HEK293 (cell line): ENCODE results near the gene CCK.

Experiments
- CTCF ChIA-PET: fragments of 350-600 bp; formaldehyde crosslinking; extraction: SDS; loops from one replicate; lab custom pipeline; 2021; ENCODE audit warnings: antibody characterized with exemption; lab: Yijun Ruan, JAX
- POLR2A ChIA-PET: fragments of 300-600 bp; formaldehyde crosslinking; extraction: SDS; loops from one replicate; lab custom pipeline; 2020; ENCODE audit warnings: antibody characterized with exemption, inconsistent platforms; lab: Yijun Ruan, JAX
- H3K27ac ChIP-seq: fragments of 200-500 bp; sonication (Bioruptor generic); 2 replicates; pipeline ENCODE4 v1.5.1; 2014; ENCODE audit warnings: low read depth, low read length, control low read depth, inconsistent platforms; ENCODE audit errors: extremely low read depth
- H3K36me3 ChIP-seq, 2 experiments: fragments of 200-500 bp in 1 of 2; sonication (Bioruptor generic) in 1 of 2; 1 replicate in 1 of 2; 2 replicates in 1 of 2; pipeline ENCODE4 v1.5.1; 2014 to 2017; ENCODE audit warnings: inconsistent platforms in 2 of 2, low read length in 2 of 2; ENCODE audit not compliant: control insufficient read depth in 2 of 2, insufficient read depth in 1 of 2
- H3K4me1 ChIP-seq: fragments of 200-500 bp; sonication (Bioruptor generic); 2 replicates; pipeline ENCODE4 v1.5.1; 2014; ENCODE audit warnings: mild to moderate bottlenecking, low read length, inconsistent platforms; ENCODE audit not compliant: control insufficient read depth, insufficient read depth
- H3K4me3 ChIP-seq: 2 replicates; pipeline ENCODE4 v1.5.1; 2011; ENCODE audit warnings: low read depth, mild to moderate bottlenecking, control low read depth, low read length, moderate library complexity
- H3K9me3 ChIP-seq: fragments of 200-500 bp; sonication (Bioruptor generic); 2 replicates; pipeline ENCODE4 v1.5.1; 2014; ENCODE audit warnings: low read depth, low read length, inconsistent platforms; ENCODE audit not compliant: control insufficient read depth, insufficient read depth
- ATF2 ChIP-seq: fragments of 450-650 bp; formaldehyde crosslinking; IDR thresholded peaks from 2 replicates; pipeline ENCODE4 v1.5.1; 2016; ENCODE audit warnings: missing biosample characterization, missing genetic modification characterization, low read depth
- BCL11A ChIP-seq: fragments of 450-650 bp; formaldehyde crosslinking; IDR thresholded peaks from 2 replicates; pipeline ENCODE4 v1.5.1; 2016; ENCODE audit warnings: low read depth, missing biosample characterization, missing genetic modification characterization
- OSR2 ChIP-seq: fragments of 450-650 bp; formaldehyde crosslinking; IDR thresholded peaks from 2 replicates; pipeline ENCODE4 v1.5.1; 2016; ENCODE audit warnings: missing biosample characterization, missing genetic modification characterization
- PATZ1 ChIP-seq: fragments of 450-650 bp; formaldehyde crosslinking; IDR thresholded peaks from 2 replicates; pipeline ENCODE4 v1.5.1; 2016; ENCODE audit warnings: missing biosample characterization, missing genetic modification characterization
- PRDM6 ChIP-seq: fragments of 450-650 bp; formaldehyde crosslinking; IDR thresholded peaks from 2 replicates; pipeline ENCODE4 v1.5.1; 2017; ENCODE audit warnings: missing biosample characterization, missing genetic modification characterization
- TSHZ1 ChIP-seq: fragments of 450-650 bp; formaldehyde crosslinking; IDR thresholded peaks from 2 replicates; pipeline ENCODE4 v1.5.1; 2016; ENCODE audit warnings: missing biosample characterization, missing genetic modification characterization, borderline replicate concordance
- ZNF155 ChIP-seq: fragments of 450-650 bp; formaldehyde crosslinking; IDR thresholded peaks from 2 replicates; pipeline ENCODE4 v1.5.1; 2016; ENCODE audit warnings: missing biosample characterization, missing genetic modification characterization
- ZNF16 ChIP-seq: fragments of 450-650 bp; formaldehyde crosslinking; IDR thresholded peaks from 2 replicates; pipeline ENCODE4 v1.5.1; 2016; ENCODE audit warnings: low read depth, missing biosample characterization, missing genetic modification characterization
- ZNF2 ChIP-seq: fragments of 450-650 bp; formaldehyde crosslinking; IDR thresholded peaks from 2 replicates; pipeline ENCODE4 v1.5.1; 2016; ENCODE audit warnings: missing biosample characterization, missing genetic modification characterization
- ZNF214 ChIP-seq: fragments of 450-650 bp; formaldehyde crosslinking; IDR thresholded peaks from 2 replicates; pipeline ENCODE4 v1.5.1; 2017; ENCODE audit warnings: missing biosample characterization, mild to moderate bottlenecking, missing genetic modification characterization, borderline replicate concordance
- ZNF248 ChIP-seq: fragments of 450-650 bp; formaldehyde crosslinking; IDR thresholded peaks from 2 replicates; pipeline ENCODE4 v1.5.1; 2017; ENCODE audit warnings: missing biosample characterization, missing genetic modification characterization
- ZNF302 ChIP-seq: fragments of 450-650 bp; formaldehyde crosslinking; IDR thresholded peaks from 2 replicates; pipeline ENCODE4 v1.5.1; 2016; ENCODE audit warnings: missing biosample characterization, missing genetic modification characterization, low read depth
- ZNF366 ChIP-seq: fragments of 450-650 bp; formaldehyde crosslinking; conservative IDR thresholded peaks from 2 replicates; pipeline ENCODE4 v1.5.1; 2016; ENCODE audit warnings: missing biosample characterization, missing genetic modification characterization
- ZNF398 ChIP-seq: fragments of 450-650 bp; formaldehyde crosslinking; IDR thresholded peaks from 2 replicates; pipeline ENCODE4 v1.5.1; 2017; ENCODE audit warnings: missing biosample characterization, missing genetic modification characterization
- ZNF416 ChIP-seq: fragments of 450-650 bp; formaldehyde crosslinking; IDR thresholded peaks from 2 replicates; pipeline ENCODE4 v1.5.1; 2016; ENCODE audit warnings: missing biosample characterization, missing genetic modification characterization
- ZNF423 ChIP-seq: fragments of 450-650 bp; formaldehyde crosslinking; IDR thresholded peaks from 2 replicates; pipeline ENCODE4 v1.5.1; 2016; ENCODE audit warnings: missing biosample characterization, missing genetic modification characterization
- ZNF501 ChIP-seq: fragments of 450-650 bp; formaldehyde crosslinking; IDR thresholded peaks from 2 replicates; pipeline ENCODE4 v1.5.1; 2016; ENCODE audit warnings: missing biosample characterization, missing genetic modification characterization
- ZNF548 ChIP-seq: fragments of 450-650 bp; formaldehyde crosslinking; IDR thresholded peaks from 2 replicates; pipeline ENCODE4 v1.5.1; 2016; ENCODE audit warnings: missing biosample characterization, missing genetic modification characterization
- ZNF555 ChIP-seq: fragments of 450-650 bp; formaldehyde crosslinking; conservative IDR thresholded peaks from 2 replicates; pipeline ENCODE4 v1.5.1; 2017; ENCODE audit warnings: missing biosample characterization, mild to moderate bottlenecking, missing genetic modification characterization, inconsistent platforms
- ZNF571 ChIP-seq: fragments of 450-650 bp; formaldehyde crosslinking; IDR thresholded peaks from 2 replicates; pipeline ENCODE4 v1.5.0; 2017; ENCODE audit warnings: missing biosample characterization, missing genetic modification characterization
- ZNF621 ChIP-seq: fragments of 450-650 bp; formaldehyde crosslinking; IDR thresholded peaks from 2 replicates; pipeline ENCODE4 v1.5.1; 2017; ENCODE audit warnings: missing biosample characterization, missing genetic modification characterization
- ZNF626 ChIP-seq: fragments of 450-650 bp; sonication (Bioruptor Pico); formaldehyde crosslinking; IDR thresholded peaks from 2 replicates; pipeline ENCODE4 v1.5.1; 2018; ENCODE audit warnings: missing biosample characterization, missing genetic modification characterization, inconsistent platforms
- ZNF664 ChIP-seq: fragments of 450-650 bp; formaldehyde crosslinking; IDR thresholded peaks from 2 replicates; pipeline ENCODE4 v1.5.1; 2016; ENCODE audit warnings: missing biosample characterization, missing genetic modification characterization
- ZNF677 ChIP-seq: fragments of 450-650 bp; IDR thresholded peaks from 2 replicates; pipeline ENCODE4 v1.5.0; 2018; ENCODE audit warnings: missing biosample characterization, mild to moderate bottlenecking, missing genetic modification characterization, moderate library complexity
- ZNF747 ChIP-seq: fragments of 450-650 bp; formaldehyde crosslinking; IDR thresholded peaks from 2 replicates; pipeline ENCODE4 v1.5.1; 2016; ENCODE audit warnings: missing biosample characterization, missing genetic modification characterization
- ZNF792 ChIP-seq: fragments of 450-650 bp; formaldehyde crosslinking; IDR thresholded peaks from 2 replicates; pipeline ENCODE4 v1.5.1; 2016; ENCODE audit warnings: missing biosample characterization, missing genetic modification characterization

Gene CCK

GRCh38 chr3:42247576-42248027, 18.4 kb downstream of the CCK start (continued):
- TF ChIP-seq ZNF792 (tag by site-specific recombination) (no peak), ZNF664 (peak; percentile 73), ZNF2 (tag by site-specific recombination) (0 out of 2 replicates have a peak, but pooled peaks have one; percentile 35)

GRCh38 chr3:42246091-42246490, 19.9 kb downstream of the CCK start:
- no peak overlapping the region for H3K4me3 ChIP-seq
- no peak overlapping the region for H3K27ac ChIP-seq
- TF ChIP-seq ZNF366 (tag by site-specific recombination), result no peak
- TF ChIP-seq OSR2 (tag by site-specific recombination), result no peak
- TF ChIP-seq ZNF416 (tag by site-specific recombination), result no peak
- no peak for TF ChIP-seq ZNF626
- no peak for TF ChIP-seq ZNF555
- no peak for TF ChIP-seq ZNF302
- no peak for TF ChIP-seq ZNF214
- no peak for TF ChIP-seq BCL11A (tag by site-specific recombination)
- no peak for TF ChIP-seq TSHZ1 (tag by site-specific recombination)
- TF ChIP-seq ZNF423, result no peak
- no peak for TF ChIP-seq ZNF621 (tag by site-specific recombination)
- no peak for TF ChIP-seq ZNF398
- TF ChIP-seq ZNF501 (tag by site-specific recombination), result no peak
- TF ChIP-seq ZNF747 (tag by site-specific recombination), result no peak
- CTCF ChIA-PET, result interaction anchor here (0.6 to 7.6 kb wide), 4 partner anchors 16 to 290 kb away, joined by 3 to 104 read pairs (median 17); no protein-coding TSS in a partner anchor
- no peaks in the 10 kb centered on the region for H3K4me1 ChIP-seq
- POLR2A ChIA-PET, result no interaction called here
- no peaks in the 10 kb centered on the region for H3K36me3 ChIP-seq
- no peaks in the 10 kb centered on the region for H3K9me3 ChIP-seq

GRCh38 chr3:42236611-42237010, 29.4 kb downstream of the CCK start:
- no peak overlapping the region for H3K4me3 ChIP-seq
- H3K4me1 ChIP-seq, result no peaks in the 10 kb centered on the region
- H3K36me3 ChIP-seq, result no peaks in the 10 kb centered on the region
- ChIA-PET CTCF (no interaction called here), POLR2A (no interaction called here)
- H3K27ac ChIP-seq, result no peak overlapping the region
- no peaks in the 10 kb centered on the region for H3K9me3 ChIP-seq
- TF ChIP-seq PATZ1 (no peak), ZNF571 (tag by site-specific recombination) (no peak), PRDM6 (no peak), ZNF677 (no peak), ZNF548 (tag by site-specific recombination) (no peak), ATF2 (tag by site-specific recombination) (no peak), ZNF155 (tag by site-specific recombination) (no peak), ZNF664 (no peak), ZNF248 (tag by site-specific recombination) (no peak), ZNF16 (tag by site-specific recombination) (no peak)
